Skin epidermis (tissue), 12 donors: Measurements from ENCODE around the gene LIN7A.
"Not testable (repeated sequence)": the region's sequence is repeated elsewhere in the genome, so short reads cannot be mapped to it uniquely, and the experiment has no call there.

ENCODE experiments used
- H3K27ac ChIP-seq, 21 experiments: fragments of 200-600 bp; sonication (generic) in 11 of 21; one replicate each; pipeline ENCODE4 v1.5.0; 2020; ENCODE audit warnings: mild to moderate bottlenecking in 3 of 21, inconsistent platforms in 2 of 21, moderate library complexity in 2 of 21
- H3K4me3 ChIP-seq, 7 experiments: fragments of 200-600 bp; sonication (generic) in 2 of 7; one replicate each; pipeline ENCODE4 v1.5.0; 2020; ENCODE audit warnings: inconsistent platforms in 2 of 7, mild to moderate bottlenecking in 2 of 7, moderate library complexity in 1 of 7

LIN7A gene

DNA sequence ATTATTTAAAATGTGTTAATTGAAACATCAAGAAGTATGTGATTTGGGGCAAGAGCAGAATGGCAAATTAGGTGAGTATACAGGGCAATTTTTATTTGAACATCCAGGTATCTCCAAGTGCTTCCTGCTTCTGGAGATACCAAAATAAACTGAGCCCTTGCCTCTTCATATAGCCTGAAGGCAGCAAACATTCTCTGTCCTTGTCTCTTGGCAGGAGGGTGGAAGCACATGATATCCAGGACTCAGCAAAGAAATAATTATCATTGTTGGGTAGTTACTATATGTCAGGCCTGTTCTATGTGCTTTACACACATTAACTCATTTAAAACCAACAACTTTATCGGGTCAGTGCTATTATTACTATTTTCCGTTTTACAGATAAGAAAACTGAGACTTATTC is 12.5 kb downstream of the LIN7A start:
- no peak overlapping the region for H3K27ac ChIP-seq
- no peak overlapping the region for H3K4me3 ChIP-seq

DNA sequence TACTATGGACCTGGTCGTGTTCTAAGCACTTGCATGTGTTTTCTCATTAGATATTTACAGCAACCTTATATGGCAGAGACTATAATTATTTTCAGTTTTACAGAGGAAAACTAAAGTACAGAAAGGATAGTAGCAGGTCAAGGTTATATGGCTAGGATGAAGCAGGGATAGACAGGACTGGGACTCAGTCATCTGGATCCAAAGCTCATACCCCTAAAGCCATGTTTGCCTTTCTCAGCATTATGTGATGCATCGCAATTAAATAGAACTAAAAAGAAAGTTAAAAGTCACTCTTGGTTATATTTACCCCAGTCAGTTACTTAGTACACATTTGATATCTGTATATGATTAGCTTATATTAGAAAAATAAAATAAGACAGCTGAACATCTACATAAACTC is 13.3 kb downstream of the LIN7A start:
- no peak overlapping the region for H3K27ac ChIP-seq
- H3K4me3 ChIP-seq: no peak overlapping the region

DNA sequence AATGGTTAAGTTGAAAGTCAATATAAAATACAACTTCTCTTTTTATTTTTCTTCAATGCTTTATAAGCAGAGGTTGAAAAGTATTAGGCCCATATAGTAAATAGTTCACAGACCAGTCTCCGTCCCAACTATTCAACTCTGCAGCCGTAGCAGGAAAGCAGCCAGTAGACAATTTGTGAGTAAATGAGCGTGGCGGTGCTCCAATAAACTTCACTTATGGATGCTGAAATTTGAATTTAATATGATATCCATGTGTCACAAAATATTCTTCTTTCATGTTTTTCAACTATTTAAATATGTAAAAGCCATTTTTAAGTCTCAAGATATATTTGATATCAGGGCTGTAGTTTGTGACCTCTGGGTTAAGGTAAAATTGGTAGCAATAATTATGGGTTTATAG is 17.7 kb downstream of the LIN7A start:
- Histone ChIP-seq H3K27ac (no peak overlapping the region), H3K4me3 (no peak overlapping the region)

- Histone ChIP-seq H3K4me3 (no peak overlapping the region), H3K27ac (no peak overlapping the region)
Measured at GRCh38 chr12:80917651-80918050, 20.1 kb downstream of the LIN7A start.

GRCh38 chr12:80912901-80913770 is 24.6 kb downstream of the LIN7A start:
- no peak overlapping the region for H3K27ac ChIP-seq
- H3K4me3 ChIP-seq: no peak overlapping the region

GRCh38 chr12:80909370-80909769 is 28.4 kb downstream of the LIN7A start:
- no peak overlapping the region for H3K4me3 ChIP-seq
- H3K27ac ChIP-seq: no peak overlapping the region

GRCh38 chr12:80902711-80903110 is 35.0 kb downstream of the LIN7A start:
- H3K27ac ChIP-seq: no peak overlapping the region
- H3K4me3 ChIP-seq: no peak overlapping the region

- no peak overlapping the region for H3K27ac ChIP-seq
- no peak overlapping the region for H3K4me3 ChIP-seq
Measured at GRCh38 chr12:80901661-80902060, 36.1 kb downstream of the LIN7A start.

DNA sequence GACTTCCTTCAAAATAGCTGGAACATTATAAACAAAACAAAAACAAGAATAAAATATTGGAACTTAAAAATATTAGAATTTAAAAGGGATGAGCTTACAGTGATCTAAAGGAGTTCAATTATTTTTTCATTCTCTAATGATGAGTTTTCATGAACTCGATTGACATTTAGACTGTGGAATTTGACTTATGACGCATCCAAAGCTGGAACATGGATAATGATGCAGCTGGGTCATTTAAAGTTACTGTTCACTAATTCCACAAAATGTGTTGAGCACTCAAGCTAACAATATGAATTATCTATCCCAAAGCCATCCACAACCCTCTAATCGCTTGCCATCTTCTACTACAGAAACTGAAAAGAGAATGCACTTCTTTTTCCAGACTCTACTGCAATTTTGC is 42.5 kb downstream of the LIN7A start:
- Histone ChIP-seq H3K4me3 (no peak overlapping the region), H3K27ac (no peak overlapping the region)

GRCh38 chr12:80894179-80894578 is 43.6 kb downstream of the LIN7A start:
- no peak overlapping the region for H3K27ac ChIP-seq
- no peak overlapping the region for H3K4me3 ChIP-seq

GRCh38 chr12:80892597-80893445 is 44.9 kb downstream of the LIN7A start:
- H3K27ac ChIP-seq: no peak overlapping the region
- no peak overlapping the region for H3K4me3 ChIP-seq

GRCh38 chr12:80884651-80885050 is 53.1 kb downstream of the LIN7A start:
- H3K27ac ChIP-seq: no peak overlapping the region
- H3K4me3 ChIP-seq: no peak overlapping the region

DNA sequence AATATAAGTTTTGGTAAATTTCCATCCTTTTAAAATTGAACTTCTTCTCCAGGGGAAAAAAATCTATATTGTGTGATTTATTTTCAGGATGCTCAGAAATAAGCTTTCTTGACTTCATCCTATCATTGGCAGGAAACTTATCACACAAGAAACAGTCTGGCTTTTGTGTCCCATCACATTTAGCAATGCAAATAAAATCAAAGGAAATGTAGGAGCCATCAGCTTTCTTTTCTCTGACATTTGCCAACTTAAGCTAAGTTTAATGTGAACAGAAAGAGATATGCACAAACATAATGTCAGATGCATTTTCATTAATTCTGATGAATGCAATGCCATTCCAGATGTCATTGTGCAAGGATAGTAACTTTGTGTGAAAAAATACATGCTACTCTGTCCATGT is 56.6 kb downstream of the LIN7A start:
- Histone ChIP-seq H3K4me3 (no peak overlapping the region), H3K27ac (no peak overlapping the region)

GRCh38 chr12:80878452-80878851 is 59.3 kb downstream of the LIN7A start:
- H3K27ac ChIP-seq: peak overlapping the region in 1 of 21 experiments; percentile 61
- H3K4me3 ChIP-seq: not testable (repeated sequence)

- no peak overlapping the region for H3K4me3 ChIP-seq
- H3K27ac ChIP-seq: peak overlapping the region in 1 of 21 experiments; percentile 61
Measured at GRCh38 chr12:80877721-80878265, 59.9 kb downstream of the LIN7A start.

DNA sequence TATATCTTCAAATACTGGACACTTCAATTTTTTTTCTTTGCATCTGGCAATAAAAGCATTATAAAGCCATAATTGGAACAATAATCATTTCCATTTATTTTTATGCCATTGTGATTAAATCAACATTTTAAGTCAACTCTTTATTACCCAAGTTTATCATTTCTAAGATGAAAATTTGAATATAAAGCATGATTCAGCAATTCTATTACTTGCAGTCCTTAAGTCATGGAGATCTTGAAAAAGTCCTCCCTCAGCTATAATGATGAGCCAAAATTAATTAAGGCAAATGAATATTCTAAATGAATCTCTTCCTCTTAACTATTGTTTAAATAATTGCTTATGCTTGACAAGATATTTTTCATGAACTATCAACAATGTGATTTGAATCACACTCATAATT is 65.7 kb downstream of the LIN7A start:
- no peak overlapping the region for H3K27ac ChIP-seq
- no peak overlapping the region for H3K4me3 ChIP-seq

- H3K4me3 ChIP-seq: no peak overlapping the region
- H3K27ac ChIP-seq: no peak overlapping the region
Measured at GRCh38 chr12:80869264-80869663, 68.5 kb downstream of the LIN7A start.

- Histone ChIP-seq H3K27ac (no peak overlapping the region), H3K4me3 (no peak overlapping the region)
Measured at GRCh38 chr12:80868576-80868975, 69.2 kb downstream of the LIN7A start.

GRCh38 chr12:80867941-80868340 is 69.8 kb downstream of the LIN7A start:
- no peak overlapping the region for H3K4me3 ChIP-seq
- no peak overlapping the region for H3K27ac ChIP-seq

- Histone ChIP-seq H3K4me3 (no peak overlapping the region), H3K27ac (peak overlapping the region in 1 of 21 experiments; percentile 21)
Measured at GRCh38 chr12:80864046-80864735, 73.5 kb downstream of the LIN7A start.
